Measurements from ENCODE around the gene IL12A. TPM values are rescaled to one million over a fixed set of nuclear protein-coding genes. Genes with fewer than 3 reads are reported as not detected.

Gene IL12A
- 0.94 to 2.0 TPM (median 1.0 TPM) in 5 replicates for total RNA-seq (2022; extraction: Qiagen RNA extraction; ENCODE audit: low read depth)

DNA sequence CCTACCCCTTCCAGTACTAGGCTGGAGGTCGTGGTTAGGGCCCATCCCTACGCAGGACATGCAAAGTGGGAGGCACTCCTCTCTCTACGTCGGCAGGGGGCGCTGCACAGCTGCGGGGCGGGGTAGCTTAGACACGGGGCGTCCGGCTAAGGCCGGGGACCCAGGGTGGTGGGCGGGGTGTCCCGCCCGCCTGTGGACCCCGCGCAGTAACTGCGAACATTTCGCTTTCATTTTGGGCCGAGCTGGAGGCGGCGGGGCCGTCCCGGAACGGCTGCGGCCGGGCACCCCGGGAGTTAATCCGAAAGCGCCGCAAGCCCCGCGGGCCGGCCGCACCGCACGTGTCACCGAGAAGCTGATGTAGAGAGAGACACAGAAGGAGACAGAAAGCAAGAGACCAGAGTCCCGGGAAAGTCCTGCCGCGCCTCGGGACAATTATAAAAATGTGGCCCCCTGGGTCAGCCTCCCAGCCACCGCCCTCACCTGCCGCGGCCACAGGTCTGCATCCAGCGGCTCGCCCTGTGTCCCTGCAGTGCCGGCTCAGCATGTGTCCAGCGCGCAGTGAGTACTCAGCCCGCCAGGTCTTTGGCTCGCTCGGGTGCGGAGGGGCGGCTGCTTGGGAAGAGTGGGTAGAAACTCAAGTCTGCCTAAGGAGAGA, at the start of gene IL12A:
IL12A (plus strand) TSS at position 219 of the 655 bp plus-strand sequence.

Other genes starting within 250 kb of the IL12A start
- 0.46 to 2.9 TPM (median 1.6 TPM) in 5 replicates for gene SCHIP1, start 149.0 kb upstream of the IL12A start, total RNA-seq (2022; extraction: Qiagen RNA extraction; ENCODE audit: low read depth)
- gene C3orf80, start 236.6 kb downstream of the IL12A start, total RNA-seq (2022; extraction: Qiagen RNA extraction; ENCODE audit: low read depth): 1.5 to 2.1 TPM (median 1.8 TPM) in 5 replicates